ENCODE results near the gene FAM81A. TPM values are rescaled to one million over a fixed set of nuclear protein-coding genes. Genes with fewer than 3 reads are reported as not detected.

Gene FAM81A
- total RNA-seq, 2 experiments from 2014 or later, result 2.0 to 2.2 TPM

DNA sequence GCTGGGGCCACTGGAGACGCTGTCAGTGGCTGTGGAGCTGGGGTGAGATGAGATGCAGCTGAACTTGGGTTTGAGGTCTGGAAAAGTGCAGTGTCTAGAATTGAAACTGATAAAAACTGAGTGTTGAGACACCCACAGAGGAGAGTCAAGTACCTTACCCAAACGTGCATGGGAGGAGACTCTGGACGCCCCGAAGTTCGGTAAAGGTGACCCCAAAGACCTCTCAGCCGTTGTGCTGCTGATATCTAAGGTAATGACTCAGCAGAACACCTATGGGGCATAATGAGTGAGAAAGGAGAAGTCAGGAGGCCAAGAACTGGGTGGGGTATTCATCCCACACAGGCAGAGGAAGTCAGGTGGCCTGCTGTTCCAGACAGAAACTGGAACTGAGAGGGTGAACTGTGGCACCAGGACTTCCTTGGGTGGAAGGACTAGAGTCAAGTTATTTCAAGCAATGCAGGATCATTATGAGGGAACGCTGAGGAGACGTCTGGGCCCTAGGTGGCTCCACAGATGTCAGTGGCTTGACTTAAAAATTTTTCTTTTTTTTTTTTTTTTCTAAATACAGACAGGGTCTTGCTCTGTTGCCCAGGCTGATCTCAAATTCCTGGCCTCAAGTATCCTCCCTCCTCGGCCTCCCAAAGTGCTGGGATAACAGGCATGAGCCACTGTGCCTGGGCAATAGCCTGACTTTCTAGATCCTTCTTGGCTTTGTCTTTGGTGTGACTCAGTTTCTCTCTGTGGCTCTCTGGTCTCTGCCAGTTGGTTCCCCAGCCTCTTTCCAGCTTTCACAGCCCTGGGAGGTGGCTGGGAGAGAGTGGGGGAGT is 105.9 kb downstream of the FAM81A start:
- ATAC-seq (ENCODE audit: low read depth), result peak; percentile 60
- DNase-seq, result no peak
- POLR2A ChIA-PET, result no interaction called here
- H3K4me3 Mint-ChIP-seq, result peak overlapping the region; percentile 64
- H3K36me3 Mint-ChIP-seq, result no peaks in the 10 kb centered on the region
- H3K9me3 Mint-ChIP-seq, result no peaks in the 10 kb centered on the region
- peaks cover 11% of the 10 kb centered on the region for H3K4me1 Mint-ChIP-seq
- H3K27ac Mint-ChIP-seq, result peak overlapping the region; percentile 76
- peaks cover 3% of the 10 kb centered on the region for H3K27me3 Mint-ChIP-seq

DNA sequence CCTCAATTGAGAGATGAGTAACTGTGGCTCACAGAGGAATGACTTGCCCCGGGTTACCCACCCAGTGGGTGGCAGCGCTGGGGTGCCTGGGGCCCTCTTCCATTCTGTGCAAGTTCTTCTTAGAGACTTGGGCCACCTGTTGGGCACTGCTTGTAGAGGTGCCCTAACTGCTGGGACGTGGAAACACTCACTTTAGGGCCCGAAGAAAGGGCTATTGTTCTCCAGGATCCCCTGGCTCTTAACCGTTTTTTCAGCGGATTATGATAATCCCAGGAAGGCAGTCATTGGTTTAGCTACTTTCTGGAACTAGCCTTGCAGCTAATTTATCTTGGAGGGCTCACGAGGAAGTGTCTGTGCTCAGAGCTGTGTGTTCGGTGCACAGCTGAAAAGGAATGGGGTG is 107.6 kb downstream of the FAM81A start:
- H3K27ac Mint-ChIP-seq, result no peak overlapping the region
- H3K4me3 Mint-ChIP-seq, result no peak overlapping the region
- no peaks in the 10 kb centered on the region for H3K9me3 Mint-ChIP-seq
- ATAC-seq (ENCODE audit: low read depth) (no peak), DNase-seq (no peak)
- POLR2A ChIA-PET, result no interaction called here
- H3K36me3 Mint-ChIP-seq, result no peaks in the 10 kb centered on the region
- peaks cover 11% of the 10 kb centered on the region for H3K4me1 Mint-ChIP-seq
- peaks cover 7% of the 10 kb centered on the region for H3K27me3 Mint-ChIP-seq

DNA sequence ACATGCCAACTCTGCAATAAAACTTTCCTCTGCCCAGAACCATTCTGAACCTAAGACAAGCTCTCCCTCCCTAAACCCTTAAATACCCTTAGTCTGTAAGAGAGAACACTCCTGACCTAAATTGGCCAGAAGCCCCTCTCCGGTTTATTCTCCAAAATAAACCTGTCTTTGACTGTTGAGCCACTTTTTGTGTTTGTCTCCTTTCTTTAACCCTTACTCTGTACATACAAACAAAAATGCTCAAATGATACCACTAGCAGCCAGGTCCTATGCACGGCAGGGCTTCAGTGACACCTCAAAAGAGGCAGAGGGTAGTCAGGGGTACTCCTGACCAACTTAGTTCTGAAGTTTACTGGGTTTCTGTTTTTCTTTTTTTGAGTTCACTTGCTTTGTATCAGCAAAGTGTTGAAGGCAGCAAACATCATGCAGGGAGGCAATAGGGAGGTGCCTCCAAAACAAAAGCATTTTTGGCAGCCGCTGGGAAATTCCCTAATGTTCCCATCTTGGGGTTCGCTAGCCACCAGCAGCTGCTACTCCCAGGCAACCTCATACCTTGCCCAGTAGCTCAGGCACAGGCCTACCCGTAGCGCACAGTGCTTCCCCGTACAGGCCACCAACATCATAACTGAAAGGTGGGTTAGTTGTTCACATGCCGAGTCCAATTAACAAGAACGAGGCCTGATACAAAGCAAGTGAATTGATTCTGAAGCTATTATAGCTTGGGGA is 110.7 kb downstream of the FAM81A start:
- H3K36me3 Mint-ChIP-seq, result no peaks in the 10 kb centered on the region
- H3K27ac Mint-ChIP-seq, result no peak overlapping the region
- peaks cover 6% of the 10 kb centered on the region for H3K4me1 Mint-ChIP-seq
- H3K27me3 Mint-ChIP-seq, result peaks cover 10% of the 10 kb centered on the region
- DNase-seq, result no peak
- H3K9me3 Mint-ChIP-seq, result no peaks in the 10 kb centered on the region
- POLR2A ChIA-PET, result no interaction called here
- no peak overlapping the region for H3K4me3 Mint-ChIP-seq
- no peak for ATAC-seq (ENCODE audit: low read depth)

DNA sequence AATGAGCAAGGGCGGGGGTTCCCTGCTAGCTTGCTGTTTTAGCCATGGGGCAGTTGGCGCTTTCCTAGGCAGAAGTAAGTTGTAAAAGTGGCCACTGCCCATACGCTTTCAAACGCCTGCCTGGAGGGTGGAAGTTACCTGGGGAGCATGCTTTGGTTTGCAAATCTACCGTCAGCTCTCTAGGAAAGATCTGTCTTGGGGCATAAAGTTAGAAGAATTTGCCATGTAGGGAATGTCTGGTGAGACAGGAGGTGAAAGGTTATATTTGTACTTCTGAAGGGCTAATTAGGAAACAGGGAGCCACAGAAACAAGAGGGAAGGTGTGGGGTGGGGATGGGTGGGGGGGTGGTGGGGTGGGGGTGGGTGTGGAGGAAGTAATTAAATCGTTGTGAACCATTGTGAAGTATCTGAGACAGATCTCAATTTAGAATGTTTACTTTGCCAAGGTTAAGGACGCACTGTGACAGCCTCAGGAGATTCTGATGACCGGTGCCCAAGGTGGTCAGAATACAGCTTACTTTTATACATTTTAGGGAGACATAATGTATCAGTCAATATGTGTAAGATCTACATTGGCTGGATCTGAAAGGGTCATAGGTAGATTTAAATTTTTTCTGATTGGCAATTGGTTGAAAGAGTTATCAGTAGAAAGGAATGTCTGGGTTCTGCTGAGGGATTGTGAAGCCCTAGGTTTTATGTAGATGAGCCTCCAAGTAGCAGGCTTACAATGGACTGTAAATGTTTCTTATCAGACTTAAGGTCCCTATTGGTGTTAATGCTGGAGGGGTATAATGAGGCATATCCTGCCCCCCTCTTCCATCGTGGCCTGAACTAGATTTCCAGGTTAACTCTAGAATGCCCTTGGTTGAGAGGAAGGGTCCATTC is 111.6 kb downstream of the FAM81A start:
- no peak overlapping the region for H3K4me3 Mint-ChIP-seq
- no peak overlapping the region for H3K27ac Mint-ChIP-seq
- no peak for ATAC-seq (ENCODE audit: low read depth)
- H3K36me3 Mint-ChIP-seq, result no peaks in the 10 kb centered on the region
- H3K9me3 Mint-ChIP-seq, result no peaks in the 10 kb centered on the region
- H3K27me3 Mint-ChIP-seq, result peaks cover 10% of the 10 kb centered on the region
- DNase-seq, result no peak
- POLR2A ChIA-PET, result no interaction called here
- H3K4me1 Mint-ChIP-seq, result no peaks in the 10 kb centered on the region

DNA sequence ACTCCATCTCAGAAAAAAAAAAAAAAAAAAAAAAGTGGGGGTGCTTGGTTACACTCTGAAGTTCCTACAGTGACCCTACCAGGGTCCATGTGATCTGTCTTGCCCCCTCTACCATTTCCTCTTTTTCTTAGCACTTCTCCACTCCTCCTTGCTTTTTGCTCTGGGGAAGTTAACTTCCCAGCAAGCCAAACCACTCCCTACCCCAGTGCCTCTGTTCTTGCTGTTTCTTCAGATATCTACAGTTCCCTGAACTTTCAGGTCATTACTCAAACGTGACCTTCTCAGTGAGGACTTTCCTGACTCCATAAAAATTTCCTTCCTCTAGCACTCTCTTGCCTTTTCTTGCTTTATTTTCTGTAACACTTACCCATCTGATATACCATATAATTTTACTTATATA is 112.5 kb downstream of the FAM81A start:
- no peaks in the 10 kb centered on the region for H3K36me3 Mint-ChIP-seq
- H3K4me3 Mint-ChIP-seq, result no peak overlapping the region
- H3K27me3 Mint-ChIP-seq, result peaks cover 10% of the 10 kb centered on the region
- no peaks in the 10 kb centered on the region for H3K9me3 Mint-ChIP-seq
- no peak for DNase-seq
- no peaks in the 10 kb centered on the region for H3K4me1 Mint-ChIP-seq
- no peak overlapping the region for H3K27ac Mint-ChIP-seq
- POLR2A ChIA-PET, result no interaction called here
- no peak for ATAC-seq (ENCODE audit: low read depth)

DNA sequence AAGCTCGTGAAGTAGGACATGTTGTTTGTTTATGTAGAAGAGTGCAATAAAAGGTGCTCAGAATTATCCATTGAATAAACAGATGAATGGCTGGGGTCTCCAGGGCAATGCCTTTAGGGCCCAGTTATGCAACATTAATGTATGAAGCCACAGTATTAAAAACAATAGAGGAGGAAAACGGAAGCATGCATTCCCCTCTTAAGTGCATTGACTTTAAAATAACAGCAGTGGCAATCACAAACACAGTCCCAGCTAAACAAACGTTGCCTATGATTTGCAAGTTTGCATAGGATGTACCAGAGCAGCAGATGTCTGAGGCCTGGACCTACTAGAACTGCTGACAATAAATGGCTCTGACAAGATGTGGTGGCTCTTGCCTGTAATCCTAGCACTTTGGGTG is 113.0 kb downstream of the FAM81A start:
- POLR2A ChIA-PET, result no interaction called here
- H3K27ac Mint-ChIP-seq, result no peak overlapping the region
- H3K27me3 Mint-ChIP-seq, result peaks cover 10% of the 10 kb centered on the region
- H3K4me3 Mint-ChIP-seq, result no peak overlapping the region
- no peaks in the 10 kb centered on the region for H3K4me1 Mint-ChIP-seq
- ATAC-seq (ENCODE audit: low read depth) (no peak), DNase-seq (no peak)
- no peaks in the 10 kb centered on the region for H3K9me3 Mint-ChIP-seq
- H3K36me3 Mint-ChIP-seq, result no peaks in the 10 kb centered on the region

DNA sequence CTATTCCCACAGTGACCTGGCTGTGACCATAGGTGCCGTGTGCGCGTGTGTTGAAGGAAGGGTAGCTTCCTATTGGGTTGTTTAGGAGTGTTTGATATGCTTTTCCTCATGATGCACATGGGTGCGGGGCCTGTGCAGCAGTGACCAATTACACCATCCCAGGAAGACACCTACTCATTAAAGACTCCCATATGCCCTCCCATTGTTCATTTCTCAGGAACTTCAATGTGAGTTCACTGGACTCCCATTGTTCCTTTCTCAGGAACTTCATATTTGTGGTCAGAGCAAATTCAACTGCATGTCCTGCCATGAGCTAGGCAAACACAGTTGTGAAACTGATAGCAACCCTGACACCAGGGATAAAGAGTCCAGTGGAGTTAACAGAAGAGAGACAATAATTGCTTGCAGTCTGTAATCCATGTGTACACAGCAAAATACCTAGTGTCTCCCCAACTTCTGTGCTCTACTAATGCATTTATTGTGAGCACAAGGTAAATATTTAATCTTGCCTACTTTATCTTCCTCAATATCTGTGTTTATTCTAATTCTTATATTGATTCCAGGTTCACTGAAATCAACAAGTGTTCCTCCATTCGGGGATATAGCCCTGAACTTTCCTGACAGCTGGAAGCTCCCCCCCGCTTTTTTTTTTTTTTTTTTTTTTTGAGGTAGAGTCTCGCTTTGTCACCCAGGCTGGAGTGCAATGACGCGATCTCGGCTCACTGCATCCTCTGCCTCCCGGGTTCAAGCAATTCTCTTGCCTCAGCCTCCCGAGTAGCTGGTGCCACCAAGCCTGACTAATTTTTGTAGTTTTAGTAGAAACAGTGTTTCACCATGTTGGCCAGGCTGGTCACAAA is 116.1 kb downstream of the FAM81A start:
- H3K27ac Mint-ChIP-seq, result no peak overlapping the region
- no peaks in the 10 kb centered on the region for H3K36me3 Mint-ChIP-seq
- no peaks in the 10 kb centered on the region for H3K9me3 Mint-ChIP-seq
- H3K4me3 Mint-ChIP-seq, result no peak overlapping the region
- no peak for DNase-seq
- ATAC-seq (ENCODE audit: low read depth), result no peak
- H3K4me1 Mint-ChIP-seq, result peaks cover 4% of the 10 kb centered on the region
- H3K27me3 Mint-ChIP-seq, result peaks cover 13% of the 10 kb centered on the region
- POLR2A ChIA-PET, result no interaction called here

DNA sequence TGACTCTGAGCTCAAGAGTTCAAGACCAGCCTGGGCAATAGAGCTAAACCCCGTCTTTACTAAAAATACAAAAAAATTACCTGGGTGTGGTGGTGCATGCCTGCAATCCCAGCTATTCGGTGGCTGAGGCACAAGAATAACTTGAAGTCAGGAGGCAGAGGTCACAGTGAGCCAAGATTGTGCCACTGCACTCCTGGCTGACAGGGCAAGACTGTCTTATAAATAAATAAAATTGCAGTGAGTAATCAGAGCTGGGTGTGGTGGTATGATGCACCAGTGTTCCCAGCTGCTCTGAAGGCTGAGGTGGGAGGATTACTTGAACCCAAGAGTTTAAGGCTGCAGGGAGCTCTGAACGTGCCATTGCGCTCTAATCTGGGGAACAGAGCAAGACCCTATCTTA is 117.7 kb downstream of the FAM81A start:
- DNase-seq (no peak), ATAC-seq (ENCODE audit: low read depth) (no peak)
- Mint-ChIP-seq H3K9me3 (no peaks in the 10 kb centered on the region), H3K36me3 (no peaks in the 10 kb centered on the region), H3K27me3 (peaks cover 11% of the 10 kb centered on the region), H3K4me3 (no peak overlapping the region), H3K27ac (no peak overlapping the region), H3K4me1 (peaks cover 4% of the 10 kb centered on the region)
- POLR2A ChIA-PET, result no interaction called here

DNA sequence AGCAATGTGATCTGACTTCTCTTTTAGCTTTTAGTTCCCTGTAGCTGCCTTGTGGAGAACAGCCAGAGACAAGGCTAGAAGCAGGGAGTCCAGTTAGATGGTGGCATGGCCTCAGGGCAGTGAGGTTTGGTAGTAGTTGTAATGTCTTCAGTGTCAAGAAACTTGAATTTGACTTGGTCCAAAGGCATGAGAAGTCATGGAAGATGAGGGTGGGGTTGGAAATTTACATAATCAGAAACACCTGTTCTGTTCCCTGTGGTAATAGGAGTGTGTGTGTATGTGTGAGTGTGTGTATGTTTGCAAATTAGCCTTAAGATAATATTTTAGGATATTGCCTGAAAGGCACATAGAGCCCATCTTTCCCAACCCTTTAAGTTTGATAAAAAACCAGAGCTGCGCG is 118.4 kb downstream of the FAM81A start:
- ATAC-seq (ENCODE audit: low read depth) (no peak), DNase-seq (no peak)
- Mint-ChIP-seq H3K4me3 (no peak overlapping the region), H3K4me1 (peaks cover 4% of the 10 kb centered on the region), H3K27me3 (peaks cover 10% of the 10 kb centered on the region), H3K36me3 (no peaks in the 10 kb centered on the region), H3K9me3 (no peaks in the 10 kb centered on the region), H3K27ac (no peak overlapping the region)
- POLR2A ChIA-PET, result no interaction called here

DNA sequence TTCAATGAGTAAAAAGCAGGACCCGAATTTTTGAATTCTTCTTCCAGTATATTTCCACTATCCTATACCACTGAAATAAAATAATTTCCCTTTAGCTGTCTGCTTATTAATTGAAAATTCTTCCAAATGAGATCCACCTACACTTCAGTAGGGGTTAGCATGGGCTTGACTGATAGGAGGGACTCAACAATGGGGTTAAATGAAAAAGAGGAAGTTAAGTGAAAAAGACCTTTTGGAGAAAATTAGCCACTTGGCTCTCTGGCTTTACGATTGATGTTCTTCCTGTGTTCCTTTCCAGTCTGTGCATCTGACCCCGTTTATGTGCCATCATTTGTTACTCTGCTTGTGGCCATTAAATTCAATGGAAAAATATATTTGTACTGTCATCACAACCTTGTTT is 119.6 kb downstream of the FAM81A start:
- peaks cover 6% of the 10 kb centered on the region for H3K4me1 Mint-ChIP-seq
- POLR2A ChIA-PET, result no interaction called here

DNA sequence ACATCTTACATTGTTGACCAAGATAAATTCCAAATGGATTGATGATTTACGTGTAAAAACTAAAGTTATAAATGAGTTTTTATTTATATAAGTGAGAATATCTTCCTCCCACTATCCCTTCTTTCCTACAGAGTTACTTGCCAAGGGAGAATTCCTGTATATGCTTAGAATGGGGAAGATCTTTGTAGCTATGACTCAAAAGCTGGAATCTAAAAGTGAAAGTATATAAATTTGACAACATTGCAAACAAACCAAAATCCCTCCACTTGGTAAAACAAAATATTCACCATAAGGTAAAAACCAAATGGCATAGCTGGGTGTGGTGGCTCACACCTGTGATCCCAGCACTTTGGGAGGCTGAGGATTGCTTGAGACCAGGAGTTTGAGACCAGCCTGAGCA is 120.9 kb downstream of the FAM81A start:
- ATAC-seq (ENCODE audit: low read depth) (no peak), DNase-seq (no peak)
- no peaks in the 10 kb centered on the region for H3K9me3 Mint-ChIP-seq
- no peak overlapping the region for H3K4me3 Mint-ChIP-seq
- H3K36me3 Mint-ChIP-seq, result no peaks in the 10 kb centered on the region
- H3K27me3 Mint-ChIP-seq, result peaks cover 7% of the 10 kb centered on the region
- POLR2A ChIA-PET, result no interaction called here
- H3K4me1 Mint-ChIP-seq, result peaks cover 6% of the 10 kb centered on the region
- no peak overlapping the region for H3K27ac Mint-ChIP-seq

More for the DNA sequence above, 119.6 kb downstream of the FAM81A start:
- Mint-ChIP-seq H3K27ac (no peak overlapping the region), H3K36me3 (no peaks in the 10 kb centered on the region), H3K27me3 (peaks cover 7% of the 10 kb centered on the region), H3K9me3 (no peaks in the 10 kb centered on the region), H3K4me3 (no peak overlapping the region)
- DNase-seq (no peak), ATAC-seq (ENCODE audit: low read depth) (no peak)

DNA sequence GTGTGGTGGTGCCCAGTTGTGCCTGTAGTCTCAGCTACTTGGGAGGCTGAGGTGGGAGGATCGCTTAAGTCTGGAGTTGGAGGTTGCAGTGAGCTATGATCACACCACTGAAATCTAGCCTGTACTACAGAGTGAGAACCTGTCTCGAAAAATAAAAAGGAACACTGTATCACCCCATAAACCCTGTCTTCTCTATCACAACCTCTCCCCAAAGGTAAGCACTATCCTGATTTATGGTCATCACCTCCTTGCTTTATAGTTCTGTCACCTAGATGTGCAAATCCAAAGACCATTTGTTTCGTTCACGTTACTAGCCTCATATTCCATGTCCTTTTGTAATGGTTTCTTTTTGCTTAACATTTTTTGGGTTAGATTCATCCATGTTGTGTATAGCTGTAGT is 123.6 kb downstream of the FAM81A start:
- no peak overlapping the region for H3K4me3 Mint-ChIP-seq
- peaks cover 6% of the 10 kb centered on the region for H3K4me1 Mint-ChIP-seq
- H3K36me3 Mint-ChIP-seq, result no peaks in the 10 kb centered on the region
- ATAC-seq (ENCODE audit: low read depth) (no peak), DNase-seq (no peak)
- peaks cover 22% of the 10 kb centered on the region for H3K27me3 Mint-ChIP-seq
- H3K27ac Mint-ChIP-seq, result no peak overlapping the region
- peaks cover 1% of the 10 kb centered on the region for H3K9me3 Mint-ChIP-seq
- POLR2A ChIA-PET, result no interaction called here
